ENCODE measurements around the gene HTD2.
A peak's percentile ranks its signal among the peaks of the same experiment; 100 is the strongest.

The HTD2 gene

DNA sequence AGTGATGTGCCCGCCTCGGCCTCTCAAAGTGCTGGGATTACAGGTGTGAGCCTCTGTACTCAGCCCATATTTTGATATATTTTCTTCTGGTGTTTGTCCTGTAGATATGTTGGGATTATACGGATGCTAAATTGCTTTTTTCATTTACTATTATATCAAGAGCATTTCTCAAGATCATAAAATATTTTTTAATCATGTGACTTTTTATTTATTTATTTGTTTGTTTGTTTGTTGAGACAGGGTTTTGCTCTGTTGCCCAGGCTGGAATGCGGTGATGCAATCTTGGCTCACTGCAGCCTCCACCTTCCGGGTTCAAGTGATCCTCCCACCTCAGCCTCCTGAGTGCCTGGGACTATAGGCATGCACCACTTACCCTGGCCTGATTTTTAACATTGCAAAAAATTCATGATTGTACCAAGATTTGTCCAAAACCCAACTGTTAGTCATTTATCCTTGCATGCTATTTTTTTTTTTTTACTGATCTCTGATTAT is 23.6 kb downstream of the HTD2 start:
- Histone ChIP-seq H3K27me3 (ENCODE audit: insufficient read depth, poor library complexity, severe bottlenecking) (no peaks in the 10 kb centered on the region), H3K9me3 (ENCODE audit: severe bottlenecking) (no peaks in the 10 kb centered on the region), H3K36me3 (ENCODE audit: low read depth) (no peaks in the 10 kb centered on the region), H3K27ac (ENCODE audit: poor library complexity, severe bottlenecking) (no peak overlapping the region), H3K4me3 (ENCODE audit: severe bottlenecking) (no peak overlapping the region), H3K4me1 (ENCODE audit: insufficient read depth, poor library complexity, severe bottlenecking) (peaks cover 14% of the 10 kb centered on the region)
- DNase-seq (ENCODE audit: low spot score): no peak
- TF ChIP-seq, protein P1, sequence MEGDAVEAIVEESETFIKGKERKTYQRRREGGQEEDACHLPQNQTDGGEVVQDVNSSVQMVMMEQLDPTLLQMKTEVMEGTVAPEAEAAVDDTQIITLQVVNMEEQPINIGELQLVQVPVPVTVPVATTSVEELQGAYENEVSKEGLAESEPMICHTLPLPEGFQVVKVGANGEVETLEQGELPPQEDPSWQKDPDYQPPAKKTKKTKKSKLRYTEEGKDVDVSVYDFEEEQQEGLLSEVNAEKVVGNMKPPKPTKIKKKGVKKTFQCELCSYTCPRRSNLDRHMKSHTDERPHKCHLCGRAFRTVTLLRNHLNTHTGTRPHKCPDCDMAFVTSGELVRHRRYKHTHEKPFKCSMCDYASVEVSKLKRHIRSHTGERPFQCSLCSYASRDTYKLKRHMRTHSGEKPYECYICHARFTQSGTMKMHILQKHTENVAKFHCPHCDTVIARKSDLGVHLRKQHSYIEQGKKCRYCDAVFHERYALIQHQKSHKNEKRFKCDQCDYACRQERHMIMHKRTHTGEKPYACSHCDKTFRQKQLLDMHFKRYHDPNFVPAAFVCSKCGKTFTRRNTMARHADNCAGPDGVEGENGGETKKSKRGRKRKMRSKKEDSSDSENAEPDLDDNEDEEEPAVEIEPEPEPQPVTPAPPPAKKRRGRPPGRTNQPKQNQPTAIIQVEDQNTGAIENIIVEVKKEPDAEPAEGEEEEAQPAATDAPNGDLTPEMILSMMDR (IDR thresholded peaks at IDR 0.05; ENCODE audit: poor library complexity, severe bottlenecking): no peak
- no peak for ATAC-seq (ENCODE audit: low read depth)

DNA sequence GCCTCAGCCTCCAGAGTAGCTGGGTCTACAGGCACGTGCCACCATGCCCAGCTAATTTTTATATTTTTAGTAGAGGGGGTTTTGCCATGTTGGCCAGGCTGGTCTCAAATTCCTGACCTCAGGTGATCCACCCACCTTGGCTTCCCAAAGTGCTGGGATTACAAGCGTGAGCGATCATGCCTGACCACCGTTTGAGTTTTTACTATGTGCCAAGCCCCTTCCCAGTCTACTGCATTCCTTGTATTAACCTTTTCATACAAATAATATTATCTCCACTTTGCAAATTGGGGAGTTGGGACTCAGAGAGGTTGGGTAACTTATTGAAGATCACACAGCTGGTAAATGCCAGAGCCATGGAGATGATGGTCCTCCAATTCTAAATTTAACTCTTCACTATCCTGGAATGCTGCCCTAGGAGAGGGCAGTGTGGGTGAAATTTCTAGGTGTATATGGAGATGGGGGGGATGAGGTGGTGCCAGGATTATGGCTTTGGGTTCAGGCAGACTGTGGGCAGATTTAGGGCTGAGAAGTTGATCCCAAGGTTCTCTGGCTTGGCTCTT is 25.4 kb downstream of the HTD2 start:
- DNase-seq (ENCODE audit: low spot score) (no peak), ATAC-seq (ENCODE audit: low read depth) (no peak)
- Histone ChIP-seq H3K27me3 (ENCODE audit: insufficient read depth, poor library complexity, severe bottlenecking) (no peaks in the 10 kb centered on the region), H3K9me3 (ENCODE audit: severe bottlenecking) (no peaks in the 10 kb centered on the region), H3K36me3 (ENCODE audit: low read depth) (no peaks in the 10 kb centered on the region), H3K27ac (ENCODE audit: poor library complexity, severe bottlenecking) (no peak overlapping the region), H3K4me1 (ENCODE audit: insufficient read depth, poor library complexity, severe bottlenecking) (peaks cover 18% of the 10 kb centered on the region), H3K4me3 (ENCODE audit: severe bottlenecking) (no peak overlapping the region)
- TF ChIP-seq, protein P1 (IDR thresholded peaks at IDR 0.05; ENCODE audit: poor library complexity, severe bottlenecking): no peak

- Histone ChIP-seq H3K27ac (ENCODE audit: poor library complexity, severe bottlenecking) (no peak within 1 kb of the TSS), H3K36me3 (ENCODE audit: low read depth) (no peaks in the 10 kb centered on the region), H3K9me3 (ENCODE audit: severe bottlenecking) (no peaks in the 10 kb centered on the region), H3K4me3 (ENCODE audit: severe bottlenecking) (peak within 1 kb of the TSS; percentile 92), H3K4me1 (ENCODE audit: insufficient read depth, poor library complexity, severe bottlenecking) (peaks cover 18% of the 10 kb centered on the region), H3K27me3 (ENCODE audit: insufficient read depth, poor library complexity, severe bottlenecking) (no peaks in the 10 kb centered on the region)
- TF ChIP-seq, protein P1 (IDR thresholded peaks at IDR 0.05; ENCODE audit: poor library complexity, severe bottlenecking): no peak
- peak; percentile 68 for DNase-seq (ENCODE audit: low spot score)
- ATAC-seq (ENCODE audit: low read depth): peak; percentile 79
Measured at GRCh38 chr3:58332575-58333188, 26.4 kb downstream of the HTD2 start, which contains the start of gene PXK. Gene PXK, plus strand, starts transcription at chr3:58332892. Its CDS starts 97 bp downstream, at chr3:58332989.

- peak; percentile 35 for ATAC-seq (ENCODE audit: low read depth)
- DNase-seq (ENCODE audit: low spot score): no peak
- H3K4me1 ChIP-seq (ENCODE audit: insufficient read depth, poor library complexity, severe bottlenecking): peaks cover 18% of the 10 kb centered on the region
- peak overlapping the region; percentile 92 for H3K4me3 ChIP-seq (ENCODE audit: severe bottlenecking)
- no peaks in the 10 kb centered on the region for H3K36me3 ChIP-seq (ENCODE audit: low read depth)
- no peaks in the 10 kb centered on the region for H3K27me3 ChIP-seq (ENCODE audit: insufficient read depth, poor library complexity, severe bottlenecking)
- H3K27ac ChIP-seq (ENCODE audit: poor library complexity, severe bottlenecking): no peak overlapping the region
- H3K9me3 ChIP-seq (ENCODE audit: severe bottlenecking): no peaks in the 10 kb centered on the region
- TF ChIP-seq, protein P1 (IDR thresholded peaks at IDR 0.05; ENCODE audit: poor library complexity, severe bottlenecking): no peak
Measured at GRCh38 chr3:58333206-58334012, 27.1 kb downstream of the HTD2 start.
